Measurements from ENCODE around the gene TMEM145. TPM values are rescaled to one million over a fixed set of nuclear protein-coding genes. Genes with fewer than 3 reads are reported as not detected.
A peak's percentile ranks its signal among the peaks of the same experiment; 100 is the strongest.
"Not testable (repeated sequence)": the region's sequence is repeated elsewhere in the genome, so short reads cannot be mapped to it uniquely, and the experiment has no call there.

The TMEM145 gene
- total and polyA plus RNA-seq, 7 donors = 0.21 to 2.5 (median 0.54) TPM; not detected in 1

GRCh38 chr19:42328106-42328505, 15.0 kb downstream of the TMEM145 start:
- intact Hi-C loops (cut with DNase I) = loop anchor here in 1 of 2 donors (5.0 kb wide), 1 partner anchor 196 kb away; the partner anchor contains the start of gene POU2F2
- Histone ChIP-seq H3K4me1 (peaks cover 17% of the 10 kb centered on the region), H3K36me3 (ENCODE audit: insufficient read depth in 1 of 2, low read depth in 1 of 2) (no peaks in the 10 kb centered on the region), H3K4me3 (no peak overlapping the region), H3K27ac (no peak overlapping the region), H3K27me3 (ENCODE audit: insufficient read depth in 3 of 3, low read length in 2 of 3) (peaks cover 0 to 18% (median 14%) of the 10 kb centered on the region in 3 donors), H3K9me3 (no peaks in the 10 kb centered on the region)
- no peak for TF ChIP-seq CTCF (IDR thresholded peaks at IDR 0.05)
- DNase-seq (no peak), ATAC-seq (no peak)
- 57 to 81% (median 67%) methylated on average over 1 of the region's 1 CpG for WGBS, 3 donors

- intact Hi-C loops (cut with DNase I) = loop anchor here in 1 of 2 donors (5.0 kb wide), 1 partner anchor 197 kb away; the partner anchor contains the start of gene POU2F2
- H3K9me3 ChIP-seq = no peaks in the 10 kb centered on the region
- WGBS, 3 donors = 68 to 75% (median 68%) methylated on average over 2 of the region's 2 CpGs
Observed at GRCh38 chr19:42328854-42329253, 15.7 kb downstream of the TMEM145 start.

GRCh38 chr19:42330241-42330711, 17.2 kb downstream of the TMEM145 start:
- ATAC-seq = no peak
- no peak for DNase-seq
- no peak overlapping the region for H3K4me3 ChIP-seq
- no peak for TF ChIP-seq CTCF (IDR thresholded peaks at IDR 0.05)
- 29 to 54% (median 37%) methylated on average over 2 of the region's 2 CpGs for WGBS, 3 donors
- no peaks in the 10 kb centered on the region for H3K9me3 ChIP-seq
- no peaks in the 10 kb centered on the region for H3K27me3 ChIP-seq (ENCODE audit: insufficient read depth in 3 of 3, low read length in 2 of 3)
- intact Hi-C loops (cut with DNase I) = no loop called here
- H3K4me1 ChIP-seq = peaks cover 13% of the 10 kb centered on the region
- H3K36me3 ChIP-seq (ENCODE audit: insufficient read depth in 1 of 2, low read depth in 1 of 2) = peaks cover 0 to 5% of the 10 kb centered on the region in 2 donors
- H3K27ac ChIP-seq = no peak overlapping the region

More at GRCh38 chr19:42328854-42329253, 15.7 kb downstream of the TMEM145 start:
- DNase-seq (no peak), ATAC-seq (no peak)
- TF ChIP-seq CTCF (IDR thresholded peaks at IDR 0.05) = no peak
- peaks cover 17% of the 10 kb centered on the region for H3K4me1 ChIP-seq
- H3K36me3 ChIP-seq (ENCODE audit: insufficient read depth in 1 of 2, low read depth in 1 of 2) = no peaks in the 10 kb centered on the region
- peaks cover 0 to 11% (median 10%) of the 10 kb centered on the region in 3 donors for H3K27me3 ChIP-seq (ENCODE audit: insufficient read depth in 3 of 3, low read length in 2 of 3)
- H3K27ac ChIP-seq = no peak overlapping the region
- H3K4me3 ChIP-seq = no peak overlapping the region

GRCh38 chr19:42331333-42331732, 18.2 kb downstream of the TMEM145 start:
- H3K4me3 ChIP-seq; DNase-seq; intact Hi-C loops (cut with DNase I); ATAC-seq; H3K27ac ChIP-seq; H3K27me3 ChIP-seq (ENCODE audit: insufficient read depth in 3 of 3, low read length in 2 of 3); H3K9me3 ChIP-seq: not testable (repeated sequence)
- Histone ChIP-seq H3K36me3 (ENCODE audit: insufficient read depth in 1 of 2, low read depth in 1 of 2) (peaks cover 0 to 14% of the 10 kb centered on the region in 2 donors), H3K4me1 (peaks cover 13% of the 10 kb centered on the region)
- 78 to 81% (median 80%) methylated on average over 3 of the region's 3 CpGs for WGBS, 3 donors

GRCh38 chr19:42332059-42332458, 18.9 kb downstream of the TMEM145 start:
- H3K4me1 ChIP-seq = peaks cover 5% of the 10 kb centered on the region
- ATAC-seq = peak; percentile 69 to 78 (median 72)
- TF ChIP-seq CTCF (IDR thresholded peaks at IDR 0.05) = no peak
- DNase-seq = peak in 1 of 2 donors; percentile 71
- WGBS, 3 donors = 43 to 54% (median 53%) methylated on average over 5 to 6 of the region's 6 CpGs
- no peak overlapping the region for H3K27ac ChIP-seq
- no peaks in the 10 kb centered on the region for H3K27me3 ChIP-seq (ENCODE audit: insufficient read depth in 3 of 3, low read length in 2 of 3)
- H3K4me3 ChIP-seq = no peak overlapping the region
- H3K9me3 ChIP-seq = no peaks in the 10 kb centered on the region
- intact Hi-C loops (cut with DNase I) = no loop called here
- H3K36me3 ChIP-seq (ENCODE audit: insufficient read depth in 1 of 2, low read depth in 1 of 2) = peaks cover 0 to 21% of the 10 kb centered on the region in 2 donors
